PC-3 (cell line): Measurements from ENCODE around the gene NACAD.
"Not testable (repeated sequence)": the region's sequence is repeated elsewhere in the genome, so short reads cannot be mapped to it uniquely, and the experiment has no call there.

Experiments used
- CTCF ChIP-seq: fragments of 300-600 bp; sonication (generic); conservative IDR thresholded peaks from 2 replicates; pipeline ENCODE4 v1.5.1; 2017; ENCODE audit warnings: antibody characterized with exemption, low read depth, mild to moderate bottlenecking, low read length
- EZH2 ChIP-seq: fragments of 300-600 bp; sonication (generic); IDR thresholded peaks from one replicate; pipeline ENCODE4 v1.6.1; 2017; ENCODE audit warnings: antibody characterized with exemption, mild to moderate bottlenecking, low read length; ENCODE audit not compliant: unreplicated experiment

DNA sequence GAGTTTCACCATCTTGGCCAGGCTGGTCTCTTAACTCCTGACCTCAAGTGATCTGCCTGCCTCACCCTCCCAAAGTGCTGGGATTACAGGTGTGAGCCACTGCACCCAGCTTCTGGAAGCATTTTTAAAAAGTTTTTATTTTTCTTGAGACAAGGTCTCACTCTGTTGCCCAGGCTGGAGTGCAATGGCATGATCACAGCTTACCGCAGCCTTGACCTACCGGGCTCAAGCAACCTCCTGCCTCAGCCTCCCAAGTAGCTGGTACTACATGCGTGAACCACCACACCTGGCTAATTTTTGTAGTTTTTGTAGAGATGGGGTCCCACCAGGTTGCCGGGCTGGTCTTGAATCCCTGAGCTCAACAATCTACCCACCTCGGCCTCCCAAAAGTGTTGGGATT lies 54.1 kb downstream of the NACAD start:
- TF ChIP-seq CTCF, EZH2: not testable (repeated sequence)
